NCI-H1048 (cell line): ENCODE data around the gene ZNF319.
A peak's percentile ranks its signal among the peaks of the same experiment; 100 is the strongest.

ENCODE experiments used
- DNase-seq: peaks from one replicate; lab custom pipeline; 2025; lab: John Stamatoyannopoulos, UW

The ZNF319 gene

DNA sequence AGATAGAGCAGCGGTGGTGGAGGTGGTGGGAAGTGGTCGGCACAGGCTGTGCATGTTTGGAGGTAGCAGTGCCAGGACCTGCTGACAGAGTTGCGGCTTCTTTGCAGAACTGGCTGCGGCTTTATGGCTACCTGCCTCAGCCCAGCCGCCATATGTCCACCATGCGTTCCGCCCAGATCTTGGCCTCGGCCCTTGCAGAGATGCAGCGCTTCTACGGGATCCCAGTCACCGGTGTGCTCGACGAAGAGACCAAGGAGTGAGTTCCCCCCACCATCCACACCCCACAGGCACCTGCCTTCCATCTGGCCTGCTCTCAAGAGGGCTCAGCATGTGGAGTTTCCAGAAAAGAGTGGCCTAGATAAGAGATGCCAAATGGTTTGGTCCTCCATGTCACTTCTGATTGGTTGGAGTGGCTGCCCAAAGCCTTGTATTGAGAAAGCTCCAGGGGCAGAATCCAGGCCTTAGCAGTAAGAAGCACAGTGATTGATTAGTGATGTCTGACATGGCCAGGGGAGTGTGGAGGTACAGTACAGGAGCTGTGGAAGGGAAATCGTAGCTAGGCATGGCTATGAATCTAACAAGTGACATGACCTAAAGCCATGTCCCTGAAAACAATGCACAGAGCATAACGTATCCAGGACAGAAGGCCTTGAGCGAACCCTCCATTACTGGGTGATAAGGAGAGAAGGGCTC lies 37.0 kb upstream of the ZNF319 start:
- DNase-seq, result no peak

DNA sequence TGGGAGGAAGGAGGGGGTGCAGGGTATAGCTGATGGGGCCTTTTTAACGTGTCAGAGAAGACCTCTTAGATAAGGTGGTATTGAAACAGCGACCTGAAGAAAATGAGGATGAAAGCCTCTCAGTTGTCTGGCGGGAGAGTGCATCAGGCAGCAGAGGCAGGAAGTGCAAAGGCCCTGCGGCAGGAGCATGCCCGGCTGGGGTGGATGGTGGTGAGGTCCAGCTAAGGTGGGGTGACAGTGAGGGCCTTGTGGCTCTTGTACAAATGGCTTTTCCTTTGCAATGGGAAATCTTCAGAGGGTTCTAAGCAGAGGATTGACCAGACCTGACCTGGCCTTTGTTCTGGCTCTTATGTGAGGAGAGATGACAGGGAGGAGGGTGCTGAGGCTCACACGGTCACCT lies 36.5 kb upstream of the ZNF319 start:
- DNase-seq, result no peak

DNA sequence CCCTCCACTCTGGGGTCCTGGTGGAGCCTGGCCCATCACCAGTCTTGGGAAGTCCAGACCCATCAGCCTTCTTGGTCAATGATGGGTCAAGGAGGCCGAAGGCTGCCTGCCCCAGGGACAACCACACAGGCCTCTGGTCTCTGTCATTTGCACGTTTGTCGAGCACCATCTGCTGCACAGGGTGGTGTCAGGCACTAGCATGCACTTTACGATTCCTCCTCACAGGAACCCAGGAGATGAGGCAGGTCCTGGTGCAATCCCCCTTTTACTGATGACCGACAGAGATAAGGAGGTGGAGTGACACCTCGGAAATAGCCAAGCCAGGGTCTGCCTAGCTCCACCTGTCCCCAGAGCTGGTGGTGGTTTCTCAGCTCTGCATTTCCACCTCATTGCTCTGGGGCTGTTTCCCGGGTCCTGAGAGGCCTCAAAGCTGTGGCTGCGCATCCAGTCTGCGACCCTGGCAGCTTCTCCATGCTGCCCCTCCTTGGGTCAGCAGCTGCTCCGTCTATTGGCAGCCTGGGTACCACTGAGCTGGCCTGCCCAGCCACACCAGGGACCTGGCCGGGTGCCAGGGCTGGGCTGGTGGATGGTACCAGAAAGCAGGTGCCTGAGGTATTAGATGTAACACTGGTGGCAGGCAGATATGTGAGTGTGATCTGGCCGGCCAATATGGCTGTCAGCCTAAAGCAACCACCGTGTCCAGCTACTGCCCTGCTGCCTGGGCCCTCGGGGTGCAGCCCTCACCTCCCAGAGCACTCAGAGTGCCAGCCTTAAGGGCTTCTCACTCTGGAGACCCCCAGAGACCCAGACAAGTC lies 35.1 kb upstream of the ZNF319 start:
- no peak for DNase-seq

DNA sequence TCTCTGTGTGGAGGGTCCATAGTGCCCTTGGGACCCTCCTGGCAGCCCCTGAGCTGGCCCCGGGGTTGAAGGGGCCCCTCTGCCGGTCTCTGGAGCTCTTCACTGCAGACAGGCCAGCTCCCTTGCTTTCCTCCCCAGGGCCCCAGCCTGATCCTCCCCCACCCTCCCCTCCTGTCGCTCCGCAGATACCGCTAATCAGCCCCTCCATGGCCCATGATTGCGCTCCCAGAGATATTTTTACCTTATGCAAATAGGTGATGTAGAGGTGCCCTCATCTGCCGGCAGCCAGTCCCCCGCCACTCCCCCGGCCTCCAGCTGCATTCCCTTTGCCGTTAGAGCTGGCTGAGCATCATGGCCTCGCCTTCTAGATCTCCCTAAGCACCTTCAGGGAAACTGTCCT lies 34.3 kb upstream of the ZNF319 start:
- no peak for DNase-seq

DNA sequence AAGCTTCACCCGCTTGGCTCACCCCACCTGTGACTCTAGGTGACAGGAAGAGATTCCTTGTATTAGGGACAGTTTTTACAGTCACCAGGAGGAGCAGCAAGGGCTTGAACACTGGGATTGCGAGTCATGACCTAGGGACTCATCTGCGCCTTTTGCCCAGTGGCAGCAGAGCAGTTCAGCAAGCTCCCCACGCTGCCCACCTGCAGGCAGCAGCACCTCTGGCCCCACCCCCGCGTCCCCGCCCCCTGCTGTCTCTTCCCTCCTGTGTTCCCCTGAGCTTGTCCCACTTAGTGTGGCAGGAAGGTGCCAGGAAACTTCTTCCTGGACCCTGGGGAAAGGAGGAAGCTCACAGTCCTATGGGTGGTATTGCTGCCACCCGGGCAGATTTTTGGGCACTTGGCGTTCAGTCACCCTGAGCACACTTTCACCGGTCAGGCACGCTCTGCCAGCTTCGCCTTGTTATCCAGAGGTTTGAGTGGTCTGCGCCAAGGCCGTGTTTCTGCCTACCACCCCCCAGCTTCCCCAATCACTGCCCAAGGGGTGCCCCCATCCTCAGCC lies 33.7 kb upstream of the ZNF319 start:
- DNase-seq, result no peak

DNA sequence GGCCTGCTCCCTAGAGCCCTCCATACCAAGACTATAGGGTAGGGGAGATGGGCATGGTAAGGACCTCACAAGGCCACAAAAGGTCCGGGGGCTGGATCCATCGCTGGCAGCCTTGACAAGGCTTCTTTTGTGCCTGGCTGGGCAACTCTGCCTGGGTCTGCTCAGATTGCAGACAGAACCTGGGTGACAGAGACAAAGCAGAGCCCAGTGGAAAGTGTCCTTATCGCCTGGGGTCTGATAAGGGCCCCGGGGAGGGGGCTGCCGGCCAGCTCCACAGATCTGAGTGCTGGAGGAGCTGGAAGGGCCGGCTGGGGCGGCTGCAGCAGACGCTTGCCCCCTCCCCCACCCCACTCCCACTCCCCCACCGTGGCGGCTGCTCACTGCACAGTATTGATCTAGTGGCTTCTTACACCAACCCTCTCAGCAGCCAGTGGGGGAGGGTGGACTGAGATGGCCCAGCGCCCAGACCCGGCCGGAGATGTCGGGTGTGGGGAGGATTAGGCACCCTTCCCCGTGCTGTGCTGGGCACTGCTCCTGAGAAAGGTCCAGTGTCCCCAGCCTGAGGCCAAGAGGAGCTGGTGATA lies 32.3 kb upstream of the ZNF319 start:
- DNase-seq, result no peak

DNA sequence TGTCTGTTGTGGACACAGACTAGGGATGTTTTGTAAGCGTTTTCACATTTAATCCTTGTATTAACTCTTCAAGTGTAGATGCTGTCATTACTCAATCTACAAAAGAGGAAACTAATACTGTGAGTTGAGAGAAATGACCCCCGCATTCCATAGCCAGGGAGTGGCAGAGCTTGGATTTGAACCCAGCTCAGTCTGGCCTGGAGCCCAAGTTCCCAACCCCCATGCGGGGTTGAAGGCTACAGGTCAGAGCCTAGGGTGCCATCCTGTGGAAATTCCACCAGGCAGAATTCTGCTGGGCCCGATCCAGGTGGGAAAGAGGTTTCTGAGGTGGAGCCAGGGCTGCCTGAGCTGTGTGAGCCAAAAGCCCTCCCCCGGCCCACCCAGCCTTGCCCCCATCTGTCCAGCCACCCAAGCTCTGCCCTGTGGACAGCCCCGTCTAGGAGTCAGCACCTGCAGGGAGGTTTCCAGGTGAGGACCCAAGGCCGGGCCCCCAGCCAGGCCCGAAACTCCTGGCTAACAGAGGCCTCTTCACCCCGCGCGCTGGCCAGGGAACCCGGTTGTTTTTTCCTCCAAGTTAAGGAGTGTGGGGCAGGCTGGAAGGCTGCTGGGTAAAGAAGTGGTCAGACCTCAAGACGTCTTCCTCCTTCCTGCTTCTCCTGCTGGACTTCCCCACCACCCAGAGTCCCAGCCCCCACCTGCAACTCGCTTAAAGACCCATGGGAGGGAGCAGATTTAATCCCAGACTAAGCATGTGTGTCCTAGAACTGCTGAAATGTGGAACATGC lies 30.7 kb upstream of the ZNF319 start:
- DNase-seq, result no peak

DNA sequence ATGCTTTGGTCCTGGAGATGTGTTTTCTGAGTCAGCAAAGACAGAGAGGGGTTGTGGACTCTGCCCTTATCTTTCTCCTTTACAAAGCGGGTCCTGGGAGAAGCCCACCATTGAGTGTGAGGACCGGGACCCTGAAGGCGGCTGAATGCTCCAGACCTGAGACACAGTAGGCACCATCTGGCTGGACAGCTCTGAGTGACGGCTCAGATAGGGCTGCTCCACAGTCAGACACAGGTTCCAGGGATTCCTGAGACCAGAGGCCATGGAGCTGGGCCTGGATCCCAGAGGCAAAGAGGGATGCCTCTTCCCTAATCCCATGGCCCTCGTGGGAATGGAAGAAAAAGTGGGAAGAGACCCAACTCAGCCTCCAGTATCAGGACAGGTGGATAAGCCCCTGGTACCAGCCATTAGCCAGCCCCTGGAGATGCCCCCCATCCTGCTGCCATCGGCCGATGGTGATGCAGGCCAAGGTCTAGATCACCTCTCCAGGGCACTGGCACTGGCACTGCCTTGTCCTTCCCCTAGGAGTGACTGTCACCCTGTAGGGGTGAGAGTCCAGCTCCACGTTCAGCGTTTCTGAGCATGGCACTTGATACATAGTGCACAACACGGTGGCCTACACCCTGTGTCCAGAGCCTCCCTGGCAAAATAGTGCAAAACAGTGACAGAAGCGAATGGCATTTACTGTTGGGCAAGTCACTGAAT lies 29.8 kb upstream of the ZNF319 start:
- DNase-seq, result no peak

DNA sequence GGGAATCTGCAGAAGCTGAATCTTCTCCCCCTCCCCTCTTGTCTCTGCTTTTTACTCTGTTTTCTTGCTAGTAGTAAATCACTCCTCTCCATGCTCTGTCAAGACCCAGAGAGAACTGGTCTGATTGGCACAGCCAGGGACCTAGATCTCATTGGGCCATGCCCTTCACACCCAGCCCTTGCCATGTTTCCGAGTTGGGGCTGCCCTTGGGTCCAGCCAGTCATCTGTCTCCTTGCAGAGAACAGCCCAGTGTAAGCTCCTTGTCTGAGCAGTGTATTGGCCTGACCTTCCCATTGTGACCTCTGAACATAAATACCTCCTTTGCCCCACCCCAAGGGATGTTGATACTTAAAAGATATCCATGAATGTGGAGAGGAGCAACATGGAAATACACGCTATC lies 28.9 kb upstream of the ZNF319 start:
- DNase-seq, result no peak

DNA sequence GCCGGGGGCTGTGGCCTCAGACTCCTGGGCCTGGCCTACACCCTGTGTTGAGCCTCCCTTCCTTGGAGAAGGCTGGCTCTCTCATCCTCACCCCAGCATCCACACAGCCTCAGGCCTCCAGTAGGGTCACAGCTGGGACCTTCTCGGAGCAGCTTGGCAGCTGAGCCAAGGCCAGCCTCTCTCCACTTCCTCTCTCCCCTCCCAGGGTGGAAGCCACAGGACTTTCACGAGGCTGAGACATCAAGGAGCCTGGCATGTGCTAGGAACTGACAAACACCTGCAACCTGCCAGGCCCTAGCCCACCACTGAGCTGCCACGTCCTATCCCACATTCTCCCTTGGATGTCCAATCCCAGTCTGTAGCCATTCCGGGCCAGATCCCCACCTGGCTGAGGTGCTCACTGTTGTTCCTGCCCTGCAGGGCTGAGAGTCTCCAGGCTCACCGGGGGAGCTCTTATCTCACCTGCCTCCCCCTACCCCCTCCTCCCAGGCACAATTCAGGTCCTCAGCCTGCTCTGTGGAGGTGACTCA lies 28.1 kb upstream of the ZNF319 start:
- DNase-seq, result no peak

DNA sequence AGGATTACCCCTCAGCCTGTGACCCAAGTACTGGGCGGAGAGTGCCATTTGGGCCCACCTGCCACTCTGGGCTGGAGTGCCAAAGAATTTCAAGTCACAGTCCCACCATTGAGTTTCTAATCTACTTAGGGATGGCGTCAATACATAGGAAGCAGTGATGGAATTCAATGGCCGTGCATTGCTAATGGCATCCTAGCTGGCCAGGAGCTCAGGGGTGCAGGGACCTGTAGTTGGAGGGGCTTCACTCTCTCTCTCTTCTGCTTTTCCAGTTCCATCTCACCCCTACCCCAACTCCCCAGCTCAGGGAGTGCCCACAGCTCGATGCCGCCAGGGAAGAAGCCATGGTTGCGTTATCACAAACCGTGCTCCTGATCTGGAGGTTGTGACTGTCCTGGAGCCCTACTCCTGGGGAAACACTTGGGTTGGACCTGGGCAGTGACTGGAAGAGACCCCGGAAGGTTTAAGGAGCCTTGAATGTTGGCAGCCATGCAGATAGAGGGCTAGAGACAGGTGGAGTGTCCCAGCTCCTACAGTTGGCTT lies 27.5 kb upstream of the ZNF319 start:
- no peak for DNase-seq

DNA sequence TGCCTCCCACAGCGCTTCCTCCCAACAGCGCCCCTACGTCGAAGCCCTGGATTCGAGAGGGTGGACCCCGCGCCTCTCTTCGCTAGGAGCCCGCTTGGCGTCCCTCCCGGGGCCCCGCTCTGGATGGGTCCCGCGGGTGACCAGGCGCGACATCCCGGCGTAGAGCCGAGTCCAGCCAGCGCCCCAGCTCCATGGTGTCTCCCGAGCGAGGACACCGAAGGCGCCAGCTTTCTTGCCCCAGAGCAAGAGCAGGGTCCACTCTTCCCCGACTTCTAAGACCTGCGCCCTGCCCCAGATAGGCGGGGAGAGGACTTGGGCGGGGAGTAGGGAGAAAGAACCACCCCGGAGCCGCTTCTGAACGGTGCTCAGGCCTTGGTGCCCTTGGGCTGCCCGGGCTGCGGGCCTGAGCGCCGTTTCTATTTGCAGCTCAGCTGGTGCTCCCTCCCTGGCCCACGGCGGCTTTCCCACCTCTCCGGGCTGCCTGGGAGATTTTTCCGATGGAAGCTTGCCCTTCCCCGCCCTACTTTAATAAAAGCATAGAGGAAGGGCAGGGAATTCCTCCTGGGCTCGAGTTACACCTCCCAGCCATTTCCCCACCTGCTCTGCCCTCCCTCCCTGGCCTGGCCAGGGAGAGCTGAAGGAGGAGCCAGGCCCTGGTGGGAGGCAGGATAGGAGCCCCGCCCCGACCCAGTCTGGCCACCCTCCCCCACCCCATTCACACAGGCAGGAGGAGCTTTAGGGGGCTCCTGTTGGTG lies 26.9 kb upstream of the ZNF319 start:
- no peak for DNase-seq

DNA sequence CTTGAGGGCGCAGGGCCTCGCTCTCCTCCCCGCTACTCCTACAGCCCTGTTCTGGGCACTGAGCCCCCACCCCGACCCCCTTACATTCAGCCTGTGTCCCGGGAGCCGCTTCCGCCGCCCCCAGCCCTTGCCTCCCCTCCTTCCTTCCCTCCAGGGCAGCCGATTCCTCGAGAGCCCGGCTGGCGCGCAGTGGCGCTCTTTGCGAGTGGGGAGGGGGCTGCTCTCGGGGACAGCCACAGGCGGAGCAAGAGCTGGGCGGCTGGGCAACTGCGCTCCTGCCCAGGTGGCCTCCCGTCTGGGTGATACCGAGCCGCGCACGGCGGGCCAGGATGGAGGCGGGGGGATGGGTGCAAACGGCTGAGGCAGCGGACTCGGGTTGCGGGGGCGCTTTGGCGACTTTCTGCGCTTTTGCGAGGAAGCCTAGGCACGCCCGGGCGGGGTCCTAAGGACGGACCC lies 26.3 kb upstream of the ZNF319 start:
- DNase-seq, result no peak

DNA sequence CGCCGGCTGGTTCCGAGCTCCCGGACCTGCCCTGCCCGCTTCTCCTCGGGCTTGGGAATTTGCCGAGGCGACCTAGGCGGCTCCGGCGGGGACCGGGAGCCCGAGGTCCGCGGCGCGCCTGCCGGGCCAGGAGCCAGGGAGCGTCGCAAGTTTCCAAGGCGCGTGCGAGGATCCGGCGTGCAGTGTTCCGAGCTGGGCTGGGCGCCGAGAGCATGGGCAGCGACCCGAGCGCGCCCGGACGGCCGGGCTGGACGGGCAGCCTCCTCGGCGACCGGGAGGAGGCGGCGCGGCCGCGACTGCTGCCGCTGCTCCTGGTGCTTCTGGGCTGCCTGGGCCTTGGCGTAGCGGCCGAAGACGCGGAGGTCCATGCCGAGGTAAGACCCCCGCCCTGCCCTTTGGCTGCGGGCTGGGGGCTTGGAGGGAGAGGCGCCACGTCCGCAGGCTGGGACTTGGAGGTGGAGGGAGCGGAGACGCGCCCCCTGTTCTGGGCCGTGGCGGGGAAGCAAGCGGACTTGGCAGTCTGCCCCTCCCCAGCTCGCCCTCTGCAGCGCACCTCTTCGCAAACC lies 25.8 kb upstream of the ZNF319 start:
- no peak for DNase-seq

DNA sequence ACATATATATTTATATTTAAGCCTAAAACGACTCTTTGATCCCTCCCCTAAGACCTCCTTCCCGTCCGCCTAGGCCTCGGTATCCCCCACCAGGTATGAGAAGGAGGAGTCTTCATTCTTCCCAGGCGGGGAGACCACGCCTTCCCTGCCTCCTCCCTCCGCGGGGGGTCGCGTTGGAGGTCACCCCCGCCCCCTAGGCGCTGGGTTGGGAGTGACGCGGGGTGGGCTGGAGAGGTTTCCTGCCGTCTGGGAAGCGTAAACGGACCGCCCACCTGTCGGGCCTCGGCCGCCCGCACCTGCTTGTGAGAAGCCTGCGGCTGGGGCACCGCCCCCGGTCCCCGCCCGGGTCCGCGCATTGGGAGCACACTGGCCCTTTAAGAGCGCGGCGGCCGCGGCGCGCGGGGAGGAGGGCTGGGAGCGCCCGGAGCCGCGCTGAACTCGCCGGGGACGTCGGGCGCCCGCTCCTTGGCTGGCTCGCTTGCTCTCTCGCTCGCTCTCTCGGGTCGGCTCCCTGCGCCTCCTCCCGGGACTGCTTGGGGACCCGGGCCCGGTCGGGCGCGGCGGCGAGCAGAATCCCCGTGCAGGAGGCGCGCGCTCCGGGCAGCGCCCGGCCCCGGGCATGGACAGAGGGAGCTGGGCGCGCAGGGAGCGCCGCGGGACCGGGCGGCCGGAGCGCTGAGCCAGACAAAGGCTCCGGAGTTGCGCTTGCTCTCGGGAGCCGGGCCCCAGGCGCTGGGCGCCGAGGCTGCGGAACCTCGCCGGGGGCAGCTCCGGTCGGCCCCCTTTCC lies 25.1 kb upstream of the ZNF319 start, which contains the start of gene MMP15:
MMP15 (plus strand) TSS at position 404 of the 788 bp plus-strand sequence. CDS start 597 bp downstream, outside the sequence.
- DNase-seq, result peak; percentile 15

DNA sequence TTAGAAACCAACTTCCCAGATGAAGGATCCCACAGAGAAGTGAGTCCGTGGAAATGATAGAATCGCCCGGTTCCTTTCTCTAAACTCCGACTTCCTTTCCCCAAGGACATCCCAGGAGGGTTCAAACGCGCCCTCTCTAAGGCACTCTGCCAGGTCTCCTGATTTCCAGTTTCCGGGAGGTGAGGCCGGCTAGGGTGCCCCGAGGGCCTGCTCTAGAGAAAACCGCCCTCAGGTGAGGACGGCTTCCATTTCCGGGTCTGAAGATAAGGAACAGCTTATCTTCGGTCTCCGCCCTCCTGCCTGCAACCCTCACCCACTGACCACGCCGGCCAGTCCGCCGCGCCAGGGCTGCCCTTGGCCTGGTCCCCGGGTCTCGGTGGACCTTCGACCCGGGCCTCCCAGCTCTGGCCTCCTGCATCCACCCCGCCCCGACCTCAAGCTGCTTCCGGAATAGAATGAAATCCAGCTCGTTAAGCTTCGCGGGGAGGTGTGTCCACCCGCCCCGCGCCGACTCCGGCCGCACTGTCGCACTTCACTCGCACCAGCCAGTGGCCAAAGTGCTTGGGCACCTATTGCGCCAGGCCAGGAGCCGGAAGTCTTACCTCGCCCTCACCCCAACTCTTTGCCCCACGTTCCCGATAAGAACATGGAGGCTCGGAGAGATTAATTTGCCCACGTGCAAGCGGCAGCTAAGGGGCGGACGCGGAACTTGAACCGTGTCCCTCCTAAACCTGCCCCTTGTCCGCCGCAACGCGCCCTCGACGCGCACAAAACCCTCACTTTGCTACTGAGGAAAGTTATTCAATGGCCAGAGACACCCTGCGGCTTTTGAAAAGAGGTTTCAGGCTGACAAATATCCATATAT lies 24.2 kb upstream of the ZNF319 start:
- DNase-seq, result no peak

DNA sequence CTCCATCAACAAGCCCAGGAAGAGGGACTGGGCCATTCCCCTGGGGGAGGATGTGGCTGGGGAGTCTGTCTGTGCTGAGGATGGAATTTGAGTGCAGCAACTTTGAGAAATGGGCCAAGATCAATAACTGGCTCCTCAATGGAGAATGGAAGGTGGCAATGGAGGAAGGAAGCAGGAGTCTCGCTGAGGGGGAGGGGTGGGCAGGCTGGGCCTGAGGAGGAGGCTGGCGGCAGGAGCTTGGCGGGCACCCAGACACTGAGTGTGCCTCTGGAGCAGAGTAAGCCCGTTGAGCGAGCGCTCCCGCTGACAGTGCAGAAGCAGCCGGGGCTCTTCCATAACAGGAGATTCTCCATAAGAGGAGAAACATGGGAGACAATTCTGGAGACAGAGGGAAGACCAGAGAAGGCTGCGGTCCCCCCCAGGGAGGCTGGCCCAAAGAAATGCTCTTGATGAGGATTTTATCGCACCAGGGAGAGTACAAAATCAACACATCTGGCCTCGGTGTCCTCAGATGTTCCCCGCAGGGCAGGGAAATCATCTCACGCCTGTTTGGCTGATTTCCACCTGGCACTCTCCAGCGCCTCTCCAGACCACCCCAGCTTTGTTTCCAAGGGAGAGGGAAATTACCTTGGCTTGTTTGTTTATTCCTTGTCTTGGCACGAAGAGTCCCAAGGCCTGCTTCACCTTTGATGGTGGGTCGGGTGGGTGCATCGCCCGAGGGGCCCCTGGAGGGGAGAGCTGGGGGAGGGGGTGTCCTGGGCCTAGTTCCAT lies 22.3 kb upstream of the ZNF319 start:
- no peak for DNase-seq
